Left lobe of liver (tissue), 2 donors: ENCODE data around the gene SYNGR1. TPM values are rescaled to one million over a fixed set of nuclear protein-coding genes. Genes with fewer than 3 reads are reported as not detected.
"Not testable (repeated sequence)": the region's sequence is repeated elsewhere in the genome, so short reads cannot be mapped to it uniquely, and the experiment has no call there.

Experiments used
- ATAC-seq: fragments of 200-7000 bp; cut with Tn5 transposase; one replicate; pipeline ENCODE4 v1.9.1; 2020; ENCODE audit warnings: mild to moderate bottlenecking, moderate library complexity
- DNase-seq: peaks from one replicate; pipeline ENCODE4 v3.0.0-alpha.2; 2020; ENCODE audit warnings: low spot score
- total RNA-seq: library from RNA; stranded (reverse); gene quantifications from one replicate; pipeline ENCODE4 v1.2.1, GENCODE V29; 2021
- donor health status: DM: no; HTN: no; CAD: no; lungs with moderate emphysema.
- donor health status: DM: no; HTN: yes; CAD: no.

SYNGR1 gene
- total RNA-seq, 1 donor from 2014 or later: 2.9 TPM

GRCh38 chr22:39316440-39317083, 33.2 kb upstream of the SYNGR1 start:
- DNase-seq (peak; percentile 75), ATAC-seq (peak; percentile 46)

DNA sequence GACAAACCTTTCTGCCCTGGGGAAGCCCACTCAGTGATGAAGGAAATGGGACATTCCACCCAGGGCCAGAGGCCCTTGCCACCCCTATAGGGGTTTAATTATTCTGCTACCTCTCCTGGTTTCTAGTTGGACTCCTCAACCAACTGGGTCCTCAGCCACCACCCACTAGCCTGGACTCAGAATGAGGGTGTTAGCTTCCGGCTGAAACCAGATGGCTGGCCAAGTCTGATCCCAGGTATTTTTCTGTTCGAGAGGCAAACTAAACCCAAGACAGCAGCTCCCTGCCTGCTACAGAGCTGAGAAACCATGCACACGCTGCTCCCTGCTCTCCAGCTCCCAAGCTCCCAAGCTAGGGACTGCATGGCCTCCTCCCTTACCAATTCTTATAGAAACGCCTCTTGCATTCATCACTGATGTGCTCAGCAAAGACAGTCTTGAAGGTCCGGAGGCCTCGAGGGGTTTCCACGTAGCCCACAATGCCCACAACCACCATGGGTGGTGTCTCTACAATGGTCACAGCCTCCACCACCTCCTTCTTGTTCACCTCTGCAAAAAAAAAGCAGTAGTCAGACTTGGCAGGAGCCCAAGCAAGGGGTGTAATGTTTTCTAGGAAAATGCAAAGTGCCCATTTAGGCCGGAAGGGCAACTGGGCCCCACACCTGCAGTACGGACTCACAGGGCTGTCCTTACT, 32.6 kb upstream of the SYNGR1 start:
- DNase-seq: no peak
- ATAC-seq: no peak

DNA sequence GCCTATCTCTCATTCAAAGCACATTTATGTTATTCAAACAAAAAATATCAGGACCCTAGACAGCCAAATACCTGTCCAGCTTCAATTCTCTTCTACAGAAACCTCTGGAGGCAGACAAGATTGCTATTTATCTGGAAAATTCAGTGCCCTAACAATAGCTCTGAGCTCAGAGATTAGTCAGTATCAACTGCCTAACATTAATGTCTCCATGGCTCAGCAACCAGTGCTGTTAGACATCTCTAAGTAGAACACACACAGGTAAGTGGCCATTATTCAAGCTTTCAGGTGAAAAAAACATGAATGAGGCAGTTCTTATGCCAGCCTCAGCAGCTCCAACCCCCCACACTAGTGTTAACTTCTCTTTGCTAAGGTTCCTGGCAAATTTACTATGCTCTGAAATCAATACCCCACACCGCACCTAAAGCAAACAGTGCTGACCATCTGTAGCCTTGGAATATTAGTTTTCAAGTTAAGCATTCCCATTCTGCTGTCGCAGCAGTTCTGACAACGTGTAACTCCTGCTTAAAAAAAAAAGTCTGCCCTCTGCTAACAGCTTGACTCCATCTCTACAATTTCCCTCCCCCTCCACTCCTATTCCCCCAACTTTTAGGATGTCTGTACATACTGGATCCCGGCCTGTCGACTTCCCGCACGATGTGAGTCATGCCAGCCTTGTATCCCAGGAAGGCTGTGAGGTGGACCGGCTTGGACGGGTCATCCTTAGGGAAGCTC, 31.9 kb upstream of the SYNGR1 start:
- peak; percentile 58 for DNase-seq
- peak; percentile 28 for ATAC-seq

GRCh38 chr22:39318507-39319283, 31.1 kb upstream of the SYNGR1 start:
- ATAC-seq: peak; percentile 7
- DNase-seq: no peak

GRCh38 chr22:39319284-39320022, 30.3 kb upstream of the SYNGR1 start, which contains the start of gene RPL3:
TSS of gene RPL3 (minus strand) at chr22:39319623. CDS start at chr22:39319597, 26 bp downstream.
- DNase-seq: peak; percentile 97
- ATAC-seq: peak; percentile 80

DNA sequence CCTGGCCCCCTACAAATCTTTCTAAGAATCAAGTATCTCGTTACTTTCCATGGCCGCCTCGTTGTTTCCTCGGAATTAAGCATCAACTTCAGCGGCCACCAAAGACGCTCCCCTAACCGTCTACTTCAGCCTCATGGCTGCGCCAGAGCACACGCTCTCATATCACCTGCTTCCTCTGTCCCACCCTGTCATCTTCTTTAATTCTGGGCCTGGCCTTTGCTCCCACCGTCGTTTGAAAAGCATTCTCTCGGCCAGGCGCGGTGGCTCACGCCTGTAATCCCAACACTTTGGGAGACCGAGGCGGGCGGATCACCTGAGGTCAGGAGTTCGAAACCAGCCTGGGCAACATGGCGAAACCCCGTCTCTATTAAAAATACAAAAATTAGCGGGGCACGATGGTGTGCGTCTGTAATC, 29.2 kb upstream of the SYNGR1 start:
- DNase-seq: not testable (repeated sequence)

GRCh38 chr22:39325392-39325932, 24.3 kb upstream of the SYNGR1 start:
- DNase-seq: no peak
- no peak for ATAC-seq

More for the DNA sequence above, 29.2 kb upstream of the SYNGR1 start:
- ATAC-seq: not testable (repeated sequence)

GRCh38 chr22:39327995-39328754, 21.6 kb upstream of the SYNGR1 start:
- no peak for DNase-seq
- no peak for ATAC-seq

- DNase-seq, ATAC-seq: not testable (repeated sequence)
Observed at GRCh38 chr22:39330553-39330952, 19.2 kb upstream of the SYNGR1 start.

GRCh38 chr22:39332441-39333064, 17.2 kb upstream of the SYNGR1 start:
- ATAC-seq (peak; percentile 90), DNase-seq (peak; percentile 56)

- ATAC-seq (no peak), DNase-seq (no peak)
Observed at GRCh38 chr22:39336411-39336810, 13.4 kb upstream of the SYNGR1 start.

- DNase-seq, ATAC-seq: not testable (repeated sequence)
Observed at GRCh38 chr22:39339775-39340174, 10.0 kb upstream of the SYNGR1 start.

DNA sequence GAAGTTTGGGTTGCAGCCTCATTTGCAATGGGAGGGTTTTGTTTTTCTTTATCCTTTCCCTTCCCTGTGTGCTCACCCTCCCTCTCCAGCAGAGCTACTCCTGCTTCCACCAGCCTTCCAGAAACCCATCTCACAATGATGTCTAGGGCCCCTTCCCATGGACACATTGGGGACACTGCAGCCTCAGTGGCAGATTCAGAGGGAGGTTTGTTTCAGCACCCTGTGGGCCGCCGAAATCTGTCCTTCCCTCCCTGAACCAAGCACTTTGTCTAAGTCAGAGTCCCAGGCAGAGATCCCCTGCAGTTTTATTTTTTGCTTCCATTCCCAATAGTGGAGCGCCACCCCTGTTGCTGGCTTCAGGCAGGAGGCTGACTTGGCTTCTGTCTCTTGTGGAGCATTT, 8.6 kb upstream of the SYNGR1 start:
- ATAC-seq (no peak), DNase-seq (no peak)

- DNase-seq: peak; percentile 73
- peak; percentile 100 for ATAC-seq
Observed at GRCh38 chr22:39343259-39344045, 6.3 kb upstream of the SYNGR1 start.

DNA sequence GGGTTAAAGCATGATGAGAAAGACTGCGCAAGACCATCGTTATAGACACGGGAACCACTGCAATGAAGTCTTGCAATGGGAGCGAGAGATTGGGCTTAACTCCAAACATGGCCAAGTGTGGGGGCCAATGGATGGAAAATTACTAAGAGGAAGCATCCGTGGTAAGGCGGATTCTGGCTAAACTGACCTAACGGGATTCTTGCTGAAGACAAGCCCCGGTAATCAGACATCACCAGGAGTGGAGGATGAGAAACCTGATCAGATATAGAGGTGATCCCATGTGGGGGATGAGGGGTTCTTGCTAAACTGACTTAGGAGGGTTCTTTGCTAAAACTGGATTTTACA, 5.8 kb upstream of the SYNGR1 start:
- ATAC-seq: no peak
- DNase-seq: no peak

- DNase-seq (no peak), ATAC-seq (no peak)
Observed at GRCh38 chr22:39345231-39345630, 4.6 kb upstream of the SYNGR1 start.

GRCh38 chr22:39348909-39349505, 784 bp upstream of the SYNGR1 start:
- ATAC-seq: peak; percentile 22
- DNase-seq: no peak
